Retinal pigment epithelial cell (primary cell): ENCODE measurements around the gene GNAT3.

Experiments used
- DNase-seq: peaks from one replicate; pipeline ENCODE4 v3.0.0-alpha.2; 2010; ENCODE audit warnings: low read depth
- H3K4me3 ChIP-seq: 2 replicates; pipeline ENCODE4 v1.5.1; 2011; ENCODE audit warnings: mild to moderate bottlenecking, low read length, control low read depth, moderate library complexity
- TF ChIP-seq, protein P1 (sequence below): conservative IDR thresholded peaks from 2 replicates; pipeline ENCODE4 v1.5.1; 2011; ENCODE audit warnings: low read depth, low read length, control low read depth, inconsistent platforms

Gene GNAT3

DNA sequence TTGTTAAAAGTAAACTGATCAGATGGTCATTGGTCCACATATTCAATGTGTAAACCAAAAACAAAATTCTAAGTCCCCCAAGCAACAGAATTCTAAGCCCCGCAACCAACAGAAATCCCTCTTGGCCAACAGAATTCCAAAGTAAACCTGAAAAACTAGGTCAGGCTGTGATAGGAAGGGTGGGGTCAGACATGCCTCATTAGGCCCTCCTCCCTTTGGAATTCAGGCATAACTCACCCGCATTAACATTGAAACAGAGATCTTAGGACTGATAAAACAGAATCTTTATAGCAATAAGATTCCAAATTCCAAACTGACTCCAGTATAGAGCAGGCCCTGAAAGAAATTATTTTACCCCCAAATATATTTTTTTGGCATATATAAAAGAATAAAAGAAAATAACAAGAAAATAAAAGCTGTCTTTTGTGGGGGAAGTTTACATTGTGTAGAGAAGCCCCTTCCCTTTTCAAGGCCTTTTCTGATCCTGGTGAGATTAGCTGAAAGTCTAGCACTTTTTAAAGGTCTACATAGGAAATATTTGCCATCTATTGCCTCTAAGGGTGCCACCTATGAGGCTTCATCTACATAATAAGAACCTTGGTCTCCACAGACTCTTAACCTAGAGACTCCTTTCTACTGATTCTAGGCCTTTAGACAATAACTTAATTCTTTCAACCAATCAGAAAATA lies 30.5 kb downstream of the GNAT3 start:
- TF ChIP-seq, protein P1, sequence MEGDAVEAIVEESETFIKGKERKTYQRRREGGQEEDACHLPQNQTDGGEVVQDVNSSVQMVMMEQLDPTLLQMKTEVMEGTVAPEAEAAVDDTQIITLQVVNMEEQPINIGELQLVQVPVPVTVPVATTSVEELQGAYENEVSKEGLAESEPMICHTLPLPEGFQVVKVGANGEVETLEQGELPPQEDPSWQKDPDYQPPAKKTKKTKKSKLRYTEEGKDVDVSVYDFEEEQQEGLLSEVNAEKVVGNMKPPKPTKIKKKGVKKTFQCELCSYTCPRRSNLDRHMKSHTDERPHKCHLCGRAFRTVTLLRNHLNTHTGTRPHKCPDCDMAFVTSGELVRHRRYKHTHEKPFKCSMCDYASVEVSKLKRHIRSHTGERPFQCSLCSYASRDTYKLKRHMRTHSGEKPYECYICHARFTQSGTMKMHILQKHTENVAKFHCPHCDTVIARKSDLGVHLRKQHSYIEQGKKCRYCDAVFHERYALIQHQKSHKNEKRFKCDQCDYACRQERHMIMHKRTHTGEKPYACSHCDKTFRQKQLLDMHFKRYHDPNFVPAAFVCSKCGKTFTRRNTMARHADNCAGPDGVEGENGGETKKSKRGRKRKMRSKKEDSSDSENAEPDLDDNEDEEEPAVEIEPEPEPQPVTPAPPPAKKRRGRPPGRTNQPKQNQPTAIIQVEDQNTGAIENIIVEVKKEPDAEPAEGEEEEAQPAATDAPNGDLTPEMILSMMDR: no peak
- H3K4me3 ChIP-seq: no peak overlapping the region
- peak; percentile 69 for DNase-seq

DNA sequence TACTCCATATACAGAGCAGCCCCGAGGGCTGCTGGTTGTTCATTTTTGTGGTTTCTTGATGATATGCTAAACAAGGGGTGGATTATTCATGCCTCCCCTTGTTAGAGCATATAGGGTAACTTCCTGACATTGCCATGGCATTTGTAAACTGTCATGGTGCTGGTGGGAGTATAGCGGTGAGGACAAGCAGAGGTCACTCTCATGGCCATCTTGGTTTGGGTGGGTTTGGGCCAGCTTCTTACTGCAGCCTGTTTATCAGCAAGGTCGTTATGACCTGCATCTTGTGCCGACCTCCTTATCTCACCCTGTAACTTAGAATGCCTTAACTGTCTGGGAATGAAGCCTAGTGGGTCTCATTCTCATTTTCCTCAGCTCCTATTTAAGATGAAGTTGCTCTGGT lies 31.3 kb downstream of the GNAT3 start:
- TF ChIP-seq, protein P1: no peak
- DNase-seq: no peak
- H3K4me3 ChIP-seq: no peak overlapping the region

DNA sequence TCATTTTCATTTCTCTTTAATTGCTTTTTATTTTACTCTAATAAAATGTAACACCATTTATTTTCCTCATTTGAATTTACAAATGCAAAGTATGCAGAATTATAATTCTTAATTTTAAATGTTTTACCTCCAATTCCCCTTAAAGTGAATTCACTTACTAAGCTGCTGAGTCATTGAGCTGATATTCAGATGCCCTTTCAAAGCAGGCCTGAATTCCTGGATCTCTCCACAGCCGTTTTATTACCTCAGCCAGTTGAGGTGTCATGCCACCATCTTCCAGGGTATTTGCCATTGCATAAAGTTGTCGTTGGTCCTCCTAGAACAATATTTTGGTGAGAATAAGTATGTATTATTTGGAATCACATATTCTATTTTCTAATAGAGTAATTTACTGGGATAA lies 33.2 kb downstream of the GNAT3 start:
- no peak overlapping the region for H3K4me3 ChIP-seq
- TF ChIP-seq, protein P1: no peak
- DNase-seq: peak; percentile 48

- TF ChIP-seq, protein P1: no peak
- no peak overlapping the region for H3K4me3 ChIP-seq
- DNase-seq: no peak
These were observed 35.8 kb downstream of the GNAT3 start for GRCh38 chr7:80476035-80476434.

DNA sequence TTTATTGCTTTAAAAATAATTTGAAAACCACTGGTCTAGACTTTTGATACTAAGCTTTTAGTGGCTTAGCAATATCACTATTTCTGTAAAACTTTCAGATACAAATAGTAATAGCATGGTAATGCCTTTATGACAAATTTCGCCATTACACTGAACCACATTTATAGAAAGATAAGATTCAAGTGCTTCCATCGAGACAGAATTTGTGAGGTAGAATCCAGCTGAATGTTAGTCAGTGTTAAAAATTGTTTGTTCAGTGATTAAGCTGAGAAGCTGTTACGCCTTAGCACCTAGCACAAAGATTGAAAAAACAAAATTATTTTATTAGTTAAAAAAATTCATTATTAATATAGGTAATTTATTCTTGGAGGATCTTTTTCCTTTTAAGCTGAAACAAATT lies 36.5 kb downstream of the GNAT3 start:
- H3K4me3 ChIP-seq: no peak overlapping the region
- TF ChIP-seq, protein P1: no peak
- DNase-seq: no peak

- TF ChIP-seq, protein P1: no peak
- DNase-seq: no peak
- H3K4me3 ChIP-seq: no peak overlapping the region
These were observed 38.1 kb downstream of the GNAT3 start for GRCh38 chr7:80473751-80474150.

DNA sequence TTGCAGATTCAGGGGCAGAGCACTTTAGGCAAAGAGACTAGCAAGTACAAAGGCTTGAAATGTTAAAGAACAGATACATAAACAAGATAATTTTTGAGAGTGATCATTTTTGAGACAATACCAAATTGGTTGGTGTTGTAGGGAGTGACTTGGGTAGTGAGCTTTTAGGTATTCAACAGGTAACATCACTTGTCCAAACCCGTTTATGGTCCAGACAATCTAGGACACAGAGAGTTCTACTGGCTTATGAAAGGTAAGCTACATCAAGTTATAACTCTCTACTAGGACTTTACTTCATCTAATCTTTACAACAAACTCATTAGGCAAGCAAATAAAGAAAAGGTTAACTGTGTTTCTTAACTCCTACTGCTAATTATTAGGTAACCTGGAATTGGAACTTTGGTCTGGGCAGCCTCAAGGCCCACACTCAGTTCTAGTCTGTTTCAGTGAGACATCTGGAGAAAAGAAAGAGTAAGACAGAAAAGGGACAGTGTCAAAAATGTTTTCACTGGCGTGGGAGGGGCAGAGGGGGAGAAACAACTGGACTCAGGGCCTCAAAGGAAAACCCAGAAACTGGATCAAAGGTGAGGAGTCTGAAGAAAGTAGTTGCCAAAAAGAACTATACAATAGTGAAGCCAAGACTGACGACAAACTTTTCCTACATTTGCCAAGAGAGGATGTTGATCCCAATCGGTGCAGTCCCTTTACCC lies 39.2 kb downstream of the GNAT3 start:
- H3K4me3 ChIP-seq: no peak overlapping the region
- DNase-seq: no peak
- TF ChIP-seq, protein P1: no peak
